ENCODE results near the gene ID3. TPM values are rescaled to one million over a fixed set of nuclear protein-coding genes. Genes with fewer than 3 reads are reported as not detected.
"Not testable (repeated sequence)": the region's sequence is repeated elsewhere in the genome, so short reads cannot be mapped to it uniquely, and the experiment has no call there.

ID3 gene
- total RNA-seq, 1 experiment from 2014 or later, result 92.5 TPM

GRCh38 chr1:23585321-23586022, 26.2 kb upstream of the ID3 start:
- Histone ChIP-seq H3K9ac (ENCODE audit: low read length) (peak overlapping the region; percentile 11; the same call in 1 of the 2 replicates), H3K4me1 (ENCODE audit: insufficient read depth, low read length) (peaks cover 13% of the 10 kb centered on the region), H3K27me3 (ENCODE audit: low read length) (no peaks in the 10 kb centered on the region), H3K79me2 (ENCODE audit: low read length) (no peaks in the 10 kb centered on the region), H3K27ac (ENCODE audit: low read length) (peak overlapping the region; percentile 78), H4K20me1 (ENCODE audit: low read length) (no peaks in the 10 kb centered on the region), H3K4me2 (ENCODE audit: low read length) (peak overlapping the region; percentile 66), H2AFZ (ENCODE audit: low read length) (peak overlapping the region; percentile 47), H3F3A (ENCODE audit: low read length, unreplicated experiment) (no peaks in the 10 kb centered on the region), H3K36me3 (ENCODE audit: low read depth, low read length) (no peaks in the 10 kb centered on the region), H3K4me3 (ENCODE audit: low read length) (no peak overlapping the region), H3K9me2 (replicated peaks; ENCODE audit: low read length) (no peaks in the 10 kb centered on the region), H3K9me3 (ENCODE audit: low read length) (no peaks in the 10 kb centered on the region)
- no TSS peak for BruUV-seq (replicated peaks)
- ChIA-PET POLR2A (ENCODE audit: unreplicated experiment) (no interaction called here), CTCF (no interaction called here)
- DNase-seq (peak; percentile 95), ATAC-seq (peak; percentile 81)
- intact Hi-C loops (cut with micrococcal nuclease), result no loop called here
- TF ChIP-seq EZH2phosphoT487 (IDR thresholded peaks at IDR 0.05; ENCODE audit: borderline replicate concordance, low read length), result no peak
- no peak for TF ChIP-seq EZH2 (IDR thresholded peaks at IDR 0.05; ENCODE audit: low read length, unreplicated experiment)
- TF ChIP-seq CTCF (conservative IDR thresholded peaks at IDR 0.05; ENCODE audit: low read depth, low read length), result no peak

DNA sequence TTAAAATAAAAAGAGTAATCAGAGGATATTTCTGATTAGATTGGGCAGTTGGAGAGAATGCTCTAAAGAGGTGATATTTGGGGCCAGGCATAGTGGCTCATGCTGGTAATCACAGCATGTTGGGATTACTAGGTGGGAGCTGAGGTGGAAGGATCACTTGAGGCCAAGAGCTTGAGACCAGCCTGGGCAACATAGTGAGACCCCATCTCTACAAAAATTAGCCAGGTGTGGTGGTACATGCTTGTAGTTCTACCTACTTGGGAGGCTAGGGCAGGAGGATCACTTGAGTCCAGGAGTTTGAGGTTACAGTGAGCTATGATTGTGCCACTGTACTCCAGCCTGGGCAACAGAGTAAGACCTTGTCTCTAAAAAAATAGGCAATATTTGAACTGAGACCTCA, 24.4 kb upstream of the ID3 start:
- H3K36me3 ChIP-seq (ENCODE audit: low read depth, low read length); H4K20me1 ChIP-seq (ENCODE audit: low read length); H3K9ac ChIP-seq (ENCODE audit: low read length); H3K27me3 ChIP-seq (ENCODE audit: low read length); CTCF ChIA-PET; H3K79me2 ChIP-seq (ENCODE audit: low read length); ATAC-seq; H3K9me3 ChIP-seq (ENCODE audit: low read length); H2AFZ ChIP-seq (ENCODE audit: low read length); H3K4me3 ChIP-seq (ENCODE audit: low read length); H3K9me2 ChIP-seq (replicated peaks; ENCODE audit: low read length); DNase-seq; H3K4me2 ChIP-seq (ENCODE audit: low read length); intact Hi-C loops (cut with micrococcal nuclease); POLR2A ChIA-PET (ENCODE audit: unreplicated experiment); BruUV-seq (replicated peaks); H3K27ac ChIP-seq (ENCODE audit: low read length); H3F3A ChIP-seq (ENCODE audit: low read length, unreplicated experiment): not testable (repeated sequence)
- peaks cover 13% of the 10 kb centered on the region for H3K4me1 ChIP-seq (ENCODE audit: insufficient read depth, low read length)

GRCh38 chr1:23582820-23583219, 23.5 kb upstream of the ID3 start:
- CTCF ChIA-PET, result no interaction called here
- no peak for TF ChIP-seq CTCF (conservative IDR thresholded peaks at IDR 0.05; ENCODE audit: low read depth, low read length)
- ATAC-seq, result no peak
- H2AFZ ChIP-seq (ENCODE audit: low read length), result no peak overlapping the region
- H4K20me1 ChIP-seq (ENCODE audit: low read length), result no peaks in the 10 kb centered on the region
- H3K4me1 ChIP-seq (ENCODE audit: insufficient read depth, low read length), result peaks cover 19% of the 10 kb centered on the region
- POLR2A ChIA-PET (ENCODE audit: unreplicated experiment), result no interaction called here
- no peak overlapping the region for H3K27ac ChIP-seq (ENCODE audit: low read length)
- no peak overlapping the region for H3K4me3 ChIP-seq (ENCODE audit: low read length)
- H3K9me3 ChIP-seq (ENCODE audit: low read length), result no peaks in the 10 kb centered on the region
- H3K36me3 ChIP-seq (ENCODE audit: low read depth, low read length), result no peaks in the 10 kb centered on the region
- no peak overlapping the region for H3K4me2 ChIP-seq (ENCODE audit: low read length)
- H3K27me3 ChIP-seq (ENCODE audit: low read length), result no peaks in the 10 kb centered on the region
- H3K9ac ChIP-seq (ENCODE audit: low read length), result no peak overlapping the region
- H3F3A ChIP-seq (ENCODE audit: low read length, unreplicated experiment), result no peaks in the 10 kb centered on the region
- intact Hi-C loops (cut with micrococcal nuclease), result no loop called here
- H3K79me2 ChIP-seq (ENCODE audit: low read length), result no peaks in the 10 kb centered on the region
- no peaks in the 10 kb centered on the region for H3K9me2 ChIP-seq (replicated peaks; ENCODE audit: low read length)
- no TSS peak for BruUV-seq (replicated peaks)
- DNase-seq, result no peak
